AG10803 (cell line): ENCODE data around the gene SEMG2.

Experiments used
- DNase-seq: peaks from one replicate; pipeline ENCODE4 v3.0.0; 2010; ENCODE audit warnings: low read depth
- H3K4me3 ChIP-seq: 2 replicates; pipeline ENCODE4 v1.5.1; 2011; ENCODE audit warnings: mild to moderate bottlenecking, low read length, control low read depth
- CTCF ChIP-seq: conservative IDR thresholded peaks from 2 replicates; pipeline ENCODE4 v1.5.1; 2011; ENCODE audit warnings: mild to moderate bottlenecking, low read length, control low read depth, inconsistent platforms

SEMG2 gene

GRCh38 chr20:45251884-45252560 lies 30.8 kb downstream of the SEMG2 start:
- TF ChIP-seq CTCF = no peak
- no peak for DNase-seq
- no peak overlapping the region for H3K4me3 ChIP-seq

GRCh38 chr20:45253261-45253660 lies 32.1 kb downstream of the SEMG2 start:
- DNase-seq = no peak
- H3K4me3 ChIP-seq = no peak overlapping the region
- TF ChIP-seq CTCF = no peak

GRCh38 chr20:45254383-45255262 lies 33.5 kb downstream of the SEMG2 start, which contains the start of gene SLPI:
TSS of gene SLPI (minus strand) at chr20:45254564. CDS start at chr20:45254543, 21 bp downstream.
- H3K4me3 ChIP-seq = no peak within 1 kb of the TSS

GRCh38 chr20:45257161-45257560 lies 36.0 kb downstream of the SEMG2 start:
- TF ChIP-seq CTCF = no peak
- H3K4me3 ChIP-seq = no peak overlapping the region
- DNase-seq = no peak

More at GRCh38 chr20:45254383-45255262, 33.5 kb downstream of the SEMG2 start, which contains the start of gene SLPI:
- peak; percentile 55 for DNase-seq
- TF ChIP-seq CTCF = no peak

- H3K4me3 ChIP-seq = no peak overlapping the region
- TF ChIP-seq CTCF = no peak
- no peak for DNase-seq
Measured at GRCh38 chr20:45257711-45258110, 36.5 kb downstream of the SEMG2 start.

GRCh38 chr20:45258259-45258658 lies 37.1 kb downstream of the SEMG2 start:
- no peak for TF ChIP-seq CTCF
- no peak overlapping the region for H3K4me3 ChIP-seq
- DNase-seq = no peak
